CD4-positive, alpha-beta T cell treated with Interleukin-4 for 1 hour (primary cell): Measurements from ENCODE around the gene DHRS7.
"Not testable (repeated sequence)": the region's sequence is repeated elsewhere in the genome, so short reads cannot be mapped to it uniquely, and the experiment has no call there.

Source experiments
- DNase-seq, 2 donors: peaks; one replicate each; pipeline ENCODE4 v3.0.0-alpha.2; 2020 to 2022

The DHRS7 gene

GRCh38 chr14:60133487-60133886 is 31.7 kb downstream of the DHRS7 start:
- no peak for DNase-seq

DNA sequence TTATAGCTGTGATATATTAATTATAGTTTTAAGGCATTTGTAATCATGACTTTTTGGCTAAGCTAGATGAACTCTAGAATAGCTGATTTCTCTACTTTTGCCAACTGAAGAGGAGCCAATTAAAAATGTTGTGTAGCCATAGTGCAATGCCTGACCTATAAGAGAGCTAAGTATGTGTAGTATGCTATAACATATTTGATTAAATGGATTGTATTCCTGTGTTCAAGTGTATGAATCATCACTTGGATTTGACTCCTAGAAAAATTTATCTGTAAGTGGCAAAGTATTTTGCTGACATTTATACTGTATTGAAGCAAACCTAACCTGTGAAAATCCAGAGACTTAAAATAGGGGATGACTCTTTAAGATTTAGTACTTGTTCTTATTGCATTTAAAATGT is 39.3 kb downstream of the DHRS7 start:
- DNase-seq = no peak

- DNase-seq = no peak
These were observed 49.0 kb downstream of the DHRS7 start for GRCh38 chr14:60116181-60116580.

- no peak for DNase-seq
These were observed 50.3 kb downstream of the DHRS7 start for GRCh38 chr14:60114881-60115280.

GRCh38 chr14:60111732-60112131 is 53.5 kb downstream of the DHRS7 start:
- DNase-seq = no peak

DNA sequence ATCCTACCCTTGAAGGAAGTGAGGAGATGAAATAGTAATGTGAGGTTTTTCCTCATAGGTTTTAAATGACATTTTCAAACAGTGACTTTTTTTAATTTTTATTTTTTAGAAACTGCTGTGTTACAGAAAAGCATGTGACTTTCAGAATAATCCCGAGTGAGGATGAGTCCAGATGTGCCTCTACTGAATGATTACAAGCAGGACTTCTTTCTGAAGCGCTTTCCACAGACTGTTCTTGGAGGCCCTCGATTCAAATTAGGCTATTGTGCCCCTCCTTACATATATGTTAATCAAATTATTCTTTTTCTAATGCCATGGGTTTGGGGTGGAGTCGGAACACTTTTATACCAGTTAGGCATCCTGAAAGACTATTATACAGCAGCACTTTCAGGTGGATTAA is 57.7 kb downstream of the DHRS7 start:
- DNase-seq = no peak

DNA sequence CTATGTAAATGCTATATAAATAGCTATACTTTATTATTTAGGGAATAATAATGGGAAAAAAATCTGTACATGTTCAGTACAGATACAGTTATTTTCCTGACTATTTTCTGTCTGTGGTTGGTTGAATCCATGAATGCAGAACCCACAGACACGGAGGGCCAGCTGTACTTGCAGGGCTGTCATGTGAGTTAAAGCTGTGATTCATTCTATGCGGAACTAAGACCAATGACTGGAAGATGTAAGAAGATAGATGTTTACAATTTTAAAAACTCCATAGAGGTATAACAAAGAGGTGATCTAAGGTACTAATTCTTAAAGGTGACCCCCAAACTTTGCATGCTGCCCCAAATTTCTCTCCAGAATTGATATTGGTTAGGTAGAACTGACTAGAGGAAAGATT is 58.9 kb downstream of the DHRS7 start:
- DNase-seq = peak in 1 of 2 donors; percentile 13

DNA sequence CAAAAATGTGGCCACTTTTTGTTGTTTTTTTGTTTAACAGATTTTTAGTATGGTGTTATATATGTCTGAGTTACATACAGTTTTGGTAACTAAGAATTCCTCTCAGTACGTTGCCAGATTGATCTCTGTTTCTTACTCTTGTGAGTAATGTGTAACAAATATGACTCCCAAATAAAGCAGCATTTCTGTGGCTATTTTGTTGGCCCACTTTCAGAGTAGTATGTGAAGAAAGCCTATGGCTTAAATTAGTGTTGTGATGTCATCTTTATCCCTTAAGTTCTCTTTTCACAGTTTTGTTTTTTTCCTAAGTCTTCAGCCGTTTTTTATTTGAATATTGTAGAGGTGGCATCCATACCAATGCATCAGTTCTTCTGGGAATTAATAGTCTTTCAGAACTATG is 62.8 kb downstream of the DHRS7 start:
- no peak for DNase-seq

DNA sequence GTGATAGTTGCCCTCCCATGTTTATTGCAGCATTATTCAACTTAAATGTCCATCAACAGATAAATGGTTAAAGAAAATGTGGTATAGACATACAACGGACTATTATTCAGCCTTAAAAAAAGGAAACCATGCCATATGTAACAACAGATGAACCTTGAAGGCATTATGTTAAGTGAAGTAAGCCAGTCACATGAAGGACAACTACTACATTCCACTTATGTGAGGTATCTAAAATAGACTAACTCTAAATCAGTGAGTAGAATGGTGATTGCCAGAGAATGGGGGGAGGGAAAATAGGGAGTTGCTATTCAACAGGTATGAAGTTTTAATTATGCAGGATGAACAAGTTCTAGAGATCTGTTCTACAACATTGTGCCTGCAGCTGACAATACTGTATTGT is 63.4 kb downstream of the DHRS7 start:
- no peak for DNase-seq

- not testable (repeated sequence) for DNase-seq
These were observed 65.3 kb downstream of the DHRS7 start for GRCh38 chr14:60099855-60100254.

DNA sequence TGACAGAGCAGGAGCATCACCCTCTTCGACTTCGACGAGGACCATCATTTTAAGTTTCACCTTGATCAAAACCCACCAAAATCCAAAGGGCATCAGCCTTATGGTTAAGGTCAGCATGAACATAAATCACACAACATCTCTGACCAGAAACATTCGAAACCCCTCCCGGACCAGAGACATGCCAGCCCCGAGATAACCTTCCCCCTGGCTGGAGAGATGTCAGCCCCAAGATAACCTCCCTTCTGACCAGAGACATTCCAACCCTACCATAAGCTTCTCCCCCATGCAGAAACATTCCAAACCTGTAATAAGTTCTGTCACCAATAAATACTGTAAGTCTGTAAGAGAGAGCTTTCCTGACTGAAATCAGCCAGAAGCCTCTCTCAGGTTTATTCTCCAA is 67.2 kb downstream of the DHRS7 start:
- DNase-seq = no peak

GRCh38 chr14:60095781-60096450 is 69.3 kb downstream of the DHRS7 start:
- no peak for DNase-seq

DNA sequence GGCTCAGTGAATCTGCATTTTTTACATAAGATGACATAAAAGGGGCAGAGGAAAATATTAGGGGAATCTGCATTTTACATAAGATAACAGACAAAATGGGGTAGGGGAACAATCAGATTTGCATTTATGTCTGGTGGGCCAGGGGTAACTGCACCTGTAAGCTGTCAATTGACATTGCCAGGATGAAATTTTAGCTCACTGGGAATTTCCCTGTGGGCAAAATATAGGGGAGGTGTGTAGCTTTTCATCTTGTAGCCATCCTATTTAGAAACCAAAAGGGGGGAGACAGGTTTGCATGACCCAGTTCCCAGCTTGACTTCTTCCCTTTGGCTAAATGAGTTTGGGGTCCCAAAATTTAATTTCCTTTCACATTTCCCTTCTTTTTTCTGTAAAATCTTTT is 70.0 kb downstream of the DHRS7 start:
- no peak for DNase-seq

DNA sequence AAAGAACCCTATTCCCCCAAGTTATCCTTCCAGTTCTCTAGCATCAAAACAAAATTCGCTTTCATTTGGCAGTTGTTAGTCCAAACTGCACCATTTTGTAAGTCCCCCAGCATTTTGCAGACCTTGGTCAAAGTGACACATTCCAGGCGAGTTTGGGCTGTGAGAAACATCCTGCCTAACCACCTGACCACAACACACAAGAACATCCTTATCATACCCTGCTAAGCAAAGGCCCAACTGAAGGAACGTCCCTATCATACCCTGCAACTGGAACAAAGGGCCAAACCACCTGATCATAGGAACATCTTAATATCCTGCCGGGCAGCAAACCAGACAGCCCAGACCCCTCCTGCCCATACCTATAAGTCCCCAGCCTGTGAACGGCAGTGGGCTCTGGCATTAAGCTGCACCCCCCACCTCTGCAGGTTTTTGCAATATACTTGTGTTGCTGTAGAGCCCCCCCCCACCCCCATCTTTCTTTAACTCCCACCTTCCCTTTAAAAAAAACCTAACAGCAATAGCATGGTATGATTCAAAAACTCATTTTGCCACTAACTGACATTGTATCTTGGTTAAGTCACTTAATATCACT is 70.8 kb downstream of the DHRS7 start:
- DNase-seq = peak in 1 of 2 donors; percentile 11
